ENCODE measurements around the gene FAN1. TPM values are rescaled to one million over a fixed set of nuclear protein-coding genes. Genes with fewer than 3 reads are reported as not detected.
A peak's percentile ranks its signal among the peaks of the same experiment; 100 is the strongest.

FAN1 gene
- total and polyA plus RNA-seq, 9 of the 15 experiments (the other 6 are each of a cell fraction or from before 2014, with no cell fraction given): 1.5 to 16.8 (median 12.0) TPM

DNA sequence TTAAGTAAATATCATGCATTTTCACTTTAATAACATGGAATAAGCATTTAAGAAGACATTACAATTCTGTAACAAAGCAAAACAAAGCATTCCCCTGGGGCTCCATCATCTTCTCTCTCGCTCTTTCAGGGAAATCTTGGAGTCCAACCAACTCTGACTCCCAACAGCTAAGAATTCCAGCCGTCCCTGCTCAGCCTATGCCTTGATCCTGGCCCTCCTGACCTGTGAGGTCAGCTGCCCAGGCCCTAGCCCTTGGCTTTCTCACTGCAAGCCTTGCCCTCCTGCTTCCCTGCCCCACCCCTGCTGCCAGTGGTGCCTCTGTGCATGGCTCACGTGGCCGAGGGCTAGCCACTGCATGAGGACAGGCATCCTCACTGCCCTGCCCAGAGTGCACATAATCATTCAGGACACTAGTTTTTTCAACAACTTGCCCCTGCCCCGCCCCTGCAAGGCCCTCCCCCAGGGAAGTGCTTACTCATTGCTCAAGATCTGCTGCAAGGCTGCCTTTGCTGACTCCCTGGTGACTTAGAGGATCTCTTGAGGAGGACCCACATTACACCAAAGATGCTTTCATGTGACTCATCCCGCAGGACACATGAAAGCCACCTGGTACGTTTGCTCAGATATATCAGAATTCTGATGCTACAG is 50.1 kb downstream of the FAN1 start (continued):
- no peak for TF ChIP-seq NCOA2 (IDR thresholded peaks at IDR 0.05; ENCODE audit: partially characterized antibody in 2 of 2)
- TF ChIP-seq JUND (IDR thresholded peaks at IDR 0.05; ENCODE audit: borderline replicate concordance, low read depth, low read length): peak; percentile 58; the same call in 1 of the 2 replicates
- TF ChIP-seq JUND (tag; IDR thresholded peaks at IDR 0.05; ENCODE audit: borderline replicate concordance, low read depth, low read length): peak; percentile 27; the same call in 1 of the 3 replicates
- TF ChIP-seq, protein P1, sequence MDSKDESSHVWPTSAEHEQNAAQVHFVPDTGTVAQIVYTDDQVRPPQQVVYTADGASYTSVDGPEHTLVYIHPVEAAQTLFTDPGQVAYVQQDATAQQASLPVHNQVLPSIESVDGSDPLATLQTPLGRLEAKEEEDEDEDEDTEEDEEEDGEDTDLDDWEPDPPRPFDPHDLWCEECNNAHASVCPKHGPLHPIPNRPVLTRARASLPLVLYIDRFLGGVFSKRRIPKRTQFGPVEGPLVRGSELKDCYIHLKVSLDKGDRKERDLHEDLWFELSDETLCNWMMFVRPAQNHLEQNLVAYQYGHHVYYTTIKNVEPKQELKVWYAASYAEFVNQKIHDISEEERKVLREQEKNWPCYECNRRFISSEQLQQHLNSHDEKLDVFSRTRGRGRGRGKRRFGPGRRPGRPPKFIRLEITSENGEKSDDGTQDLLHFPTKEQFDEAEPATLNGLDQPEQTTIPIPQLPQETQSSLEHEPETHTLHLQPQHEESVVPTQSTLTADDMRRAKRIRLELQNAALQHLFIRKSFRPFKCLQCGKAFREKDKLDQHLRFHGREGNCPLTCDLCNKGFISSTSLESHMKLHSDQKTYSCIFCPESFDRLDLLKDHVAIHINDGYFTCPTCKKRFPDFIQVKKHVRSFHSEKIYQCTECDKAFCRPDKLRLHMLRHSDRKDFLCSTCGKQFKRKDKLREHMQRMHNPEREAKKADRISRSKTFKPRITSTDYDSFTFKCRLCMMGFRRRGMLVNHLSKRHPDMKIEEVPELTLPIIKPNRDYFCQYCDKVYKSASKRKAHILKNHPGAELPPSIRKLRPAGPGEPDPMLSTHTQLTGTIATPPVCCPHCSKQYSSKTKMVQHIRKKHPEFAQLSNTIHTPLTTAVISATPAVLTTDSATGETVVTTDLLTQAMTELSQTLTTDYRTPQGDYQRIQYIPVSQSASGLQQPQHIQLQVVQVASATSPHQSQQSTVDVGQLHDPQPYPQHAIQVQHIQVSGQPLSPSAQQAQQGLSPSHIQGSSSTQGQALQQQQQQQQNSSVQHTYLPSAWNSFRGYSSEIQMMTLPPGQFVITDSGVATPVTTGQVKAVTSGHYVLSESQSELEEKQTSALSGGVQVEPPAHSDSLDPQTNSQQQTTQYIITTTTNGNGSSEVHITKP (IDR thresholded peaks at IDR 0.05; ENCODE audit: partially characterized antibody): no peak
- no peak for TF ChIP-seq TAL1 (IDR thresholded peaks at IDR 0.05)
- no peak for TF ChIP-seq NR3C1 (CRISPR knock-in tag; IDR thresholded peaks at IDR 0.05)
- TF ChIP-seq, protein P2, sequence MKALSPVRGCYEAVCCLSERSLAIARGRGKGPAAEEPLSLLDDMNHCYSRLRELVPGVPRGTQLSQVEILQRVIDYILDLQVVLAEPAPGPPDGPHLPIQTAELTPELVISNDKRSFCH (CRISPR knock-in tag; IDR thresholded peaks at IDR 0.05): no peak
- TF ChIP-seq, protein P2 (tag; IDR thresholded peaks at IDR 0.05): no peak
- TF ChIP-seq YY1 (IDR thresholded peaks at IDR 0.05; ENCODE audit: borderline replicate concordance in 1 of 3, control insufficient read depth in 1 of 3, extremely low read depth in 1 of 3, insufficient read depth in 3 of 3, insufficient read length in 1 of 3, insufficient replicate concordance in 2 of 3, low read depth in 1 of 3, low read length in 2 of 3): no peak
- TF ChIP-seq DPF2 (IDR thresholded peaks at IDR 0.05): 0 out of 2 replicates have a peak, but pooled peaks have one; percentile 27
- no peak for TF ChIP-seq HSF4 (CRISPR knock-in tag; IDR thresholded peaks at IDR 0.05; ENCODE audit: borderline replicate concordance)
- TF ChIP-seq FOXA3 (CRISPR knock-in tag; conservative IDR thresholded peaks at IDR 0.05 in 1 of 2, IDR thresholded peaks at IDR 0.05 in 1 of 2): no peak
- TF ChIP-seq, protein P3, sequence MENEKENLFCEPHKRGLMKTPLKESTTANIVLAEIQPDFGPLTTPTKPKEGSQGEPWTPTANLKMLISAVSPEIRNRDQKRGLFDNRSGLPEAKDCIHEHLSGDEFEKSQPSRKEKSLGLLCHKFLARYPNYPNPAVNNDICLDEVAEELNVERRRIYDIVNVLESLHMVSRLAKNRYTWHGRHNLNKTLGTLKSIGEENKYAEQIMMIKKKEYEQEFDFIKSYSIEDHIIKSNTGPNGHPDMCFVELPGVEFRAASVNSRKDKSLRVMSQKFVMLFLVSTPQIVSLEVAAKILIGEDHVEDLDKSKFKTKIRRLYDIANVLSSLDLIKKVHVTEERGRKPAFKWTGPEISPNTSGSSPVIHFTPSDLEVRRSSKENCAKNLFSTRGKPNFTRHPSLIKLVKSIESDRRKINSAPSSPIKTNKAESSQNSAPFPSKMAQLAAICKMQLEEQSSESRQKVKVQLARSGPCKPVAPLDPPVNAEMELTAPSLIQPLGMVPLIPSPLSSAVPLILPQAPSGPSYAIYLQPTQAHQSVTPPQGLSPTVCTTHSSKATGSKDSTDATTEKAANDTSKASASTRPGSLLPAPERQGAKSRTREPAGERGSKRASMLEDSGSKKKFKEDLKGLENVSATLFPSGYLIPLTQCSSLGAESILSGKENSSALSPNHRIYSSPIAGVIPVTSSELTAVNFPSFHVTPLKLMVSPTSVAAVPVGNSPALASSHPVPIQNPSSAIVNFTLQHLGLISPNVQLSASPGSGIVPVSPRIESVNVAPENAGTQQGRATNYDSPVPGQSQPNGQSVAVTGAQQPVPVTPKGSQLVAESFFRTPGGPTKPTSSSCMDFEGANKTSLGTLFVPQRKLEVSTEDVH (IDR thresholded peaks at IDR 0.05; ENCODE audit: low read depth, partially characterized antibody): no peak
- TF ChIP-seq, protein P4, sequence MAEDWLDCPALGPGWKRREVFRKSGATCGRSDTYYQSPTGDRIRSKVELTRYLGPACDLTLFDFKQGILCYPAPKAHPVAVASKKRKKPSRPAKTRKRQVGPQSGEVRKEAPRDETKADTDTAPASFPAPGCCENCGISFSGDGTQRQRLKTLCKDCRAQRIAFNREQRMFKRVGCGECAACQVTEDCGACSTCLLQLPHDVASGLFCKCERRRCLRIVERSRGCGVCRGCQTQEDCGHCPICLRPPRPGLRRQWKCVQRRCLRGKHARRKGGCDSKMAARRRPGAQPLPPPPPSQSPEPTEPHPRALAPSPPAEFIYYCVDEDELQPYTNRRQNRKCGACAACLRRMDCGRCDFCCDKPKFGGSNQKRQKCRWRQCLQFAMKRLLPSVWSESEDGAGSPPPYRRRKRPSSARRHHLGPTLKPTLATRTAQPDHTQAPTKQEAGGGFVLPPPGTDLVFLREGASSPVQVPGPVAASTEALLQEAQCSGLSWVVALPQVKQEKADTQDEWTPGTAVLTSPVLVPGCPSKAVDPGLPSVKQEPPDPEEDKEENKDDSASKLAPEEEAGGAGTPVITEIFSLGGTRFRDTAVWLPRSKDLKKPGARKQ (CRISPR knock-in tag; IDR thresholded peaks at IDR 0.05): no peak
- TF ChIP-seq SP2 (IDR thresholded peaks at IDR 0.05; ENCODE audit: extremely low read depth, low read depth, low read length, poor library complexity, severe bottlenecking): no peak
- TF ChIP-seq, protein P5, sequence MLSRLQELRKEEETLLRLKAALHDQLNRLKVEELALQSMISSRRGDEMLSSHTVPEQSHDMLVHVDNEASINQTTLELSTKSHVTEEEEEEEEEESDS (CRISPR knock-in tag; IDR thresholded peaks at IDR 0.05): no peak
- no peak for TF ChIP-seq NRF1 (conservative IDR thresholded peaks at IDR 0.05 in 1 of 2, IDR thresholded peaks at IDR 0.05 in 1 of 2)
